GM19099 (cell line): Measurements from ENCODE around the gene USP10.

Experiments used
- POLR2A ChIP-seq: IDR thresholded peaks from 3 replicates; pipeline ENCODE4 v1.6.1; 2011; ENCODE audit warnings: low read depth; ENCODE audit not compliant: insufficient read length; ENCODE audit errors: extremely low read depth

The USP10 gene

GRCh38 chr16:84665843-84666242 is 34.0 kb upstream of the USP10 start:
- no peak for TF ChIP-seq POLR2A

GRCh38 chr16:84667600-84668309 is 32.0 kb upstream of the USP10 start:
- TF ChIP-seq POLR2A = no peak

GRCh38 chr16:84670063-84670462 is 29.7 kb upstream of the USP10 start:
- TF ChIP-seq POLR2A = no peak

GRCh38 chr16:84672276-84673202 is 27.3 kb upstream of the USP10 start:
- TF ChIP-seq POLR2A = no peak

- TF ChIP-seq POLR2A = no peak
Observed at GRCh38 chr16:84673203-84673535, 26.6 kb upstream of the USP10 start.

GRCh38 chr16:84673561-84673960 is 26.2 kb upstream of the USP10 start:
- TF ChIP-seq POLR2A = no peak

GRCh38 chr16:84675423-84675822 is 24.4 kb upstream of the USP10 start:
- TF ChIP-seq POLR2A = no peak

GRCh38 chr16:84675884-84676283 is 23.9 kb upstream of the USP10 start:
- no peak for TF ChIP-seq POLR2A

- TF ChIP-seq POLR2A = no peak
Observed at GRCh38 chr16:84677017-84677803, 22.6 kb upstream of the USP10 start.

- TF ChIP-seq POLR2A = no peak
Observed at GRCh38 chr16:84677849-84678248, 22.0 kb upstream of the USP10 start.

- TF ChIP-seq POLR2A = no peak
Observed at GRCh38 chr16:84678541-84678940, 21.3 kb upstream of the USP10 start.

- no peak for TF ChIP-seq POLR2A
Observed at GRCh38 chr16:84680165-84680842, 19.5 kb upstream of the USP10 start.

- no peak for TF ChIP-seq POLR2A
Observed at GRCh38 chr16:84680843-84681629, 18.8 kb upstream of the USP10 start.

GRCh38 chr16:84683691-84684591 is 15.9 kb upstream of the USP10 start:
- no peak for TF ChIP-seq POLR2A

GRCh38 chr16:84684592-84684965 is 15.2 kb upstream of the USP10 start:
- no peak for TF ChIP-seq POLR2A
